GM18909 (cell line): ENCODE measurements around the gene SLC16A4.

Source experiments
- ATAC-seq: cut with Tn5 transposase; IDR thresholded peaks from one replicate; pipeline ENCODE4 v1.9.1; 2021; ENCODE audit warnings: mild to moderate bottlenecking; ENCODE audit not compliant: unreplicated experiment, poor library complexity

The SLC16A4 gene

GRCh38 chr1:110370827-110371226 is 20.0 kb downstream of the SLC16A4 start:
- no peak for ATAC-seq

GRCh38 chr1:110364221-110364620 is 26.6 kb downstream of the SLC16A4 start:
- no peak for ATAC-seq

- ATAC-seq, result no peak
These were observed 29.0 kb downstream of the SLC16A4 start for GRCh38 chr1:110361856-110362255.

- ATAC-seq, result no peak
These were observed 30.4 kb downstream of the SLC16A4 start for GRCh38 chr1:110360431-110360830.

GRCh38 chr1:110356379-110356778 is 34.4 kb downstream of the SLC16A4 start:
- ATAC-seq, result no peak

GRCh38 chr1:110355321-110355720 is 35.5 kb downstream of the SLC16A4 start:
- no peak for ATAC-seq

- no peak for ATAC-seq
These were observed 40.5 kb downstream of the SLC16A4 start for GRCh38 chr1:110350360-110350759.

- ATAC-seq, result no peak
These were observed 42.1 kb downstream of the SLC16A4 start for GRCh38 chr1:110348771-110349170.

GRCh38 chr1:110348050-110348449 is 42.8 kb downstream of the SLC16A4 start:
- no peak for ATAC-seq

GRCh38 chr1:110347182-110347893 is 43.5 kb downstream of the SLC16A4 start:
- no peak for ATAC-seq

- ATAC-seq, result no peak
These were observed 44.1 kb downstream of the SLC16A4 start for GRCh38 chr1:110346690-110347089.

GRCh38 chr1:110345480-110345879 is 45.3 kb downstream of the SLC16A4 start:
- ATAC-seq, result no peak

GRCh38 chr1:110344152-110344551 is 46.7 kb downstream of the SLC16A4 start:
- ATAC-seq, result no peak

GRCh38 chr1:110343249-110343648 is 47.6 kb downstream of the SLC16A4 start:
- ATAC-seq, result no peak

GRCh38 chr1:110341872-110342331 is 48.9 kb downstream of the SLC16A4 start:
- no peak for ATAC-seq

GRCh38 chr1:110341146-110341871 is 49.5 kb downstream of the SLC16A4 start:
- no peak for ATAC-seq

GRCh38 chr1:110340207-110340468 is 50.7 kb downstream of the SLC16A4 start:
- no peak for ATAC-seq

- ATAC-seq, result peak; percentile 0
These were observed 51.2 kb downstream of the SLC16A4 start for GRCh38 chr1:110339407-110340206.

GRCh38 chr1:110338886-110339406 is 51.9 kb downstream of the SLC16A4 start, which contains the start of gene RBM15:
RBM15 (plus strand) TSS chr1:110339377; CDS start chr1:110339406, 29 bp downstream.
- peak; percentile 77 for ATAC-seq

- peak; percentile 75 for ATAC-seq
These were observed 52.4 kb downstream of the SLC16A4 start for GRCh38 chr1:110338309-110338885.
